ENCODE results near the gene LRRC3.

GRCh38 chr21:44505673-44506278, 50.5 kb downstream of the LRRC3 start:
- TF ChIP-seq TP53 (CRISPR knock-in tag; IDR thresholded peaks at IDR 0.05): no peak
- TF ChIP-seq CTCF (IDR thresholded peaks at IDR 0.05): no peak
- no peak for TF ChIP-seq FOXP4 (CRISPR knock-in tag; IDR thresholded peaks at IDR 0.05)
- TF ChIP-seq SP1 (CRISPR knock-in tag; conservative IDR thresholded peaks at IDR 0.05): no peak
- TF ChIP-seq NFYB (CRISPR knock-in tag; conservative IDR thresholded peaks at IDR 0.05; ENCODE audit: low read depth): no peak
- TF ChIP-seq ESRRA (CRISPR knock-in tag; IDR thresholded peaks at IDR 0.05; ENCODE audit: borderline replicate concordance): no peak
- no peak for TF ChIP-seq ZNF512 (CRISPR knock-in tag; IDR thresholded peaks at IDR 0.05; ENCODE audit: borderline replicate concordance)
- TF ChIP-seq ZNF425 (CRISPR knock-in tag; conservative IDR thresholded peaks at IDR 0.05): no peak
- TF ChIP-seq E2F4 (CRISPR knock-in tag; IDR thresholded peaks at IDR 0.05; ENCODE audit: borderline replicate concordance, low read depth): no peak
- no peak for TF ChIP-seq ZNF232 (CRISPR knock-in tag; IDR thresholded peaks at IDR 0.05)
- TF ChIP-seq ZMAT4 (CRISPR knock-in tag; IDR thresholded peaks at IDR 0.05): no peak
